MV-4-11 (cell line): Measurements from ENCODE around the gene NDUFB3.
"Not testable (repeated sequence)": the region's sequence is repeated elsewhere in the genome, so short reads cannot be mapped to it uniquely, and the experiment has no call there.

Experiments
- DNase-seq: peaks from one replicate; lab custom pipeline; 2025; lab: John Stamatoyannopoulos, UW

Gene NDUFB3

DNA sequence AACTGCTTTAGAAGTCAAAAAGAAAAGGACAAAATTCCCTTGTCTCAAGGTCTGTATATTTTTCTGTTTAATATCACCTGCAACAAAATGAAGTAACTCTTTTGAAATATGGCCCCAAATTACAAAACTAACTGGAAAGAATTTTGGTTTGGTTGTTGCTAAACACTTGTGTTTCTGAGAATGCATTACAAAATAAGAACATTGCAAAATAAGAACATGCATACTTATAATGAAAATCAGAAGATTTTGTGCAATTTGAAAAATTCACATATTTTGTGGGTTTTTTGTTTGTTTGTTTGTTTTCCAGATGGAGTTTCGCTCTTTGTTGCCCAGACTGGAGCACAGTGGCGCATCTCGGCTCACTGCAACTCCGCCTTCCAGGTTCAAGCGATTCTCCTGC lies 21.8 kb downstream of the NDUFB3 start:
- DNase-seq: peak; percentile 80

DNA sequence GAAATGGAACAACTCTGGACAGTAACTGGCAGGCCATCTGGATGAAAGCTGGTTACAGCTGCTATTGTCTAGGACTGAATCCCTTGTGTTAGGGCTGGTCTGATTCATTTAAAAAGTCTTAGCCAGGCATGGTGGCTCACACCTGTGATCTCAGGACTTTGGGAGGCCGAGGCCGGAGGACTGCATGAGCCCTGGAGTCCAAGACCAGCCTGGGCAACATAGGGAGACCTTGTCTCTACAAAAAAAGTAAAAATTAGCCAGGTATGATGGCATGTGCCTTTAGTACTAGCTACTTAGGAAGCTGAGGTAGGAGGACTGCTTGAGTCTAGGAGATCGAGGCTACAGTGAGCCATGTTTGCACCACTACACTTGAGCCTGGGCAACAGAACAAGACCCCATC lies 28.7 kb downstream of the NDUFB3 start:
- DNase-seq: no peak

DNA sequence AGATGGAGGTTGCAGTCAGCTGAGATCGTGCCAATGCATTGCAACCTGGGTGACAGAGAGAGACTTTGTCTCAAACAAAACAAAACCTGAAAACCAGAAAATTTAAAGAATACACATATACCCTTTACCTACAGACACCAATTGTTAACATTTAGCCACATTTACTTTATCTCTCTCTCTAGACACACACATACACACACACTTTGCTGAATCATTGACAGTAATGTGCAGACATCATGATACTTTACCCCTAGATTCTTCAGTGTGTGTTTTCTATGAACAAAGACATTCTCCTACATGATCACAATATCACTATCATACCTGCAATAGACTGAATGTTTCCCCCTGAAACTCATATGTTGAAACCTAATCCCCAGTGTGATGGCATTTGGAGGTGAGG lies 34.0 kb downstream of the NDUFB3 start:
- no peak for DNase-seq

DNA sequence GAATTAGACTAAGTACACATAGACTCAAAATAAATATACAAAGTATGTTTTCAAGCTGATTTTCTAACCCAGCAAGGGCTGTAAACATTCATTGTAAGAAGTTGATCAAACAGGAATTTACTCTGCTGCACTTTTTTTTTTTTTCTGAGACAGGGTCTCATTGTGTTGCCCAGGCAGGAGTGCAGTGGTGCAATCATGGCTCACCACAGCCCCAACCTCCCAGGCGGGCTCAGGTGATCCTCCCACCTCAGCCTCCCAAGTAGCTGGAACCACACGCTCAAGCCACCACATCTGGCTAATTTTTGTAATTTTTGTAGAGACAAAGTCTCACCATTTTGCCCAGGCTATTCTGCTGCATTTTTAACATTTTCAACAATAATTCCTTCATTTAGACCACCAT lies 35.8 kb downstream of the NDUFB3 start:
- no peak for DNase-seq

DNA sequence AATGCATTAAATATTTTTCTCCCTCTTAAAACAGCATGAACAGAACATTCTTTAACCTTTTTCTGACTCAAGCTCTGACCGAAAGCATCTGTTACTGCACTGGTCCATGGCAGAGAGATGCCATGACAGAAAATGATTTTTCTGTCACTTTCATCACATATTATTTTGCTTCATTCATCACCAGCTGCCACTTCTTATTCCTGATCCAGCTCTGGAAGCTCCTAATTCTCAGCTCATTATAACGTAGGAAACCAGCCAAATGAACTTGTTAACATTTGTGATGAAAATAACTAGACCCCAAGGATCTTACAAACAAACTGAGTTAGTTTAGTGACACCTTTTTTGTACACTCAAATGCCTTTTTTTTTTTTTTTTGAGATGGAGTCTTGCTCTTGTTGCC lies 36.5 kb downstream of the NDUFB3 start:
- DNase-seq: no peak

DNA sequence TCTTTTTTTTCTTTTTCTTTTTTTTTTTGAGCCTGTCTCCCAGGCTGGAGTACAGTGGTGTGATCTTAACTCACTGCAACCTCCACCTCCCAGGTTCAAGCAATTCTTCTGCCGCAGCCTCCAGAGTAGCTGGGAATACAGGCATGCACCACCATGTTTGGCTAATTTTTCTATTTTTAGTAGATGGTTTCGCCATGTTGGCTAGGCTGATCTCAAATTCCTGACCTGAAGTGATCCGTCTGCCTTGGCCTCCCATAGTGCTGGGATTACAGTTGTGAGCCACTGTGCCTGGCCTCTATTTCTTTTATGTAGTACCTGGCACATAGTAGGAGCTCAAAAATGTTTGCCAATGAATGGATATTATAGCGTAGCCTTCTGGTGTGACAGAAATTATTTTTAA lies 37.4 kb downstream of the NDUFB3 start:
- no peak for DNase-seq

DNA sequence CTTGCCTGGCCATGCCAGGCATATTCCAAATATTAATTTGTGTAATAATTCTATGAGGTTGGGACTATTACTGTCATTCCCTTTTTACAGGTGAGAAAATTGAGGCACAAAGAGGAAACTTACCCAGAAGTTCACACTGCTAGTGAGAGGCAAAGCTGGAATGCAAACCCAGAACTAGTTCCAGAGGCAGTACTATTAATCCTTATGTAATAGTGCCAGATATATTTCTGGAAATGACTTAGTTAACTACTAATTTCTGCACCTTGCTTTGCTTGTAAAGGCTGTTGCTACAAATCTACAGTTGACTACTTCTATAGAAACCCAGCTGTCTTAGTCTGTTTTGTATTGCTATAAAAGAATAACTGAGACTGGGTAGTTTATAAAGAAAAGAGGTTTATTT lies 38.8 kb downstream of the NDUFB3 start:
- no peak for DNase-seq

DNA sequence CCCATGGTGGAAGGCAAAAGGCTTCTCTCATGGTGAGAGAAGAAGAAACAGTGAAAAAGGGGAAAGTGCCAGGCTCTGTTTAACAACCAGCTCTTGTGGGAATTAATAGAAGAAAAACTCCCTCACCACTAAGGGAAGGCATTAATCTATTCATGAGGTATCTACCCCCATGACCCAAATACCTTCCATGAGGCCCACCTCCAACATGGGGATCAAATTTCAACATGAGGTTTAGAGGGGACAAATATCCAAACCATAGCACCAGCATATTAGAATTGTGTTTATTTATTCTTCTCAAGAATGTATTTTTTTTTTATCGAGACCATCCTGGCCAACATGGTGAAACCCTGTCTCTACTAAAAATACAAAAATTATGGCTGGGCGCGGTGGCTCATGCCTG lies 39.3 kb downstream of the NDUFB3 start:
- no peak for DNase-seq

DNA sequence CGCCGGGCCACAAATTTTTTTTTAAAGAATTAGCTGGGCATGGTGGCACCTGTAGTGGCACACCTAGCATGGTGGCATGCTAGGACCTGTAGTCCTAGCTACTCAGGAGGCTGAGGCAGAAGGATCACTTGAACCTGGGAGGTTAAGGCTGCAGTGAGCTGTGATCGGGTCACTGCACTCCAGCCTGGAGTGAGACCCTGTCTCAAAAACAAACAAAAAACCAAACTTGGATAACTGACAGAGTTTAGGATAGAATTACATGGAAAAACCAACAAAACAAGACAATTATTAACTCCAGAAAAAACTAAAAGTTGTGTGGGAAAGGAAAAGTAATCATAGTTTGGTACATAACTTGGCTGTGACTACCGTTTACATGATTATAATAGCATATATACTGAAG lies 42.5 kb downstream of the NDUFB3 start:
- DNase-seq: no peak

DNA sequence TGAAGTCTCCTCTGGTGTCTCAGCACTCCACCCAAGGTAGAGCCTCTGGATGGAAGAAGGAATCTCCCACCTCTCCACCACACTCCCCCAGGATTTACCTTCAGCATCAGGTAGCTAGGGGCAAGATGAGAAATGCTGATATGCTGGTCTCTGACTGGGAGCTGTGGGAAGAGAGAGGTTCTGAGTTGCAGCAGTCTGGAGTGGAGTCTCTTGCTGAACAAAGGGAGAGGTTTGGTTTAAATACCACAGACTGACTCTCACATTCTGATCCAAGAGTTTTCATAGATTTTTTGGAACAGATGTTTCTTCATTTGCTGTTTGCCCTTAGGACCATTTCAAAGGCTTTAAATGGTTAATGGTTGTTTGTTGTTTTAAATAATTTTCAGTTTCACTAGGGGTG lies 43.0 kb downstream of the NDUFB3 start:
- DNase-seq: no peak

DNA sequence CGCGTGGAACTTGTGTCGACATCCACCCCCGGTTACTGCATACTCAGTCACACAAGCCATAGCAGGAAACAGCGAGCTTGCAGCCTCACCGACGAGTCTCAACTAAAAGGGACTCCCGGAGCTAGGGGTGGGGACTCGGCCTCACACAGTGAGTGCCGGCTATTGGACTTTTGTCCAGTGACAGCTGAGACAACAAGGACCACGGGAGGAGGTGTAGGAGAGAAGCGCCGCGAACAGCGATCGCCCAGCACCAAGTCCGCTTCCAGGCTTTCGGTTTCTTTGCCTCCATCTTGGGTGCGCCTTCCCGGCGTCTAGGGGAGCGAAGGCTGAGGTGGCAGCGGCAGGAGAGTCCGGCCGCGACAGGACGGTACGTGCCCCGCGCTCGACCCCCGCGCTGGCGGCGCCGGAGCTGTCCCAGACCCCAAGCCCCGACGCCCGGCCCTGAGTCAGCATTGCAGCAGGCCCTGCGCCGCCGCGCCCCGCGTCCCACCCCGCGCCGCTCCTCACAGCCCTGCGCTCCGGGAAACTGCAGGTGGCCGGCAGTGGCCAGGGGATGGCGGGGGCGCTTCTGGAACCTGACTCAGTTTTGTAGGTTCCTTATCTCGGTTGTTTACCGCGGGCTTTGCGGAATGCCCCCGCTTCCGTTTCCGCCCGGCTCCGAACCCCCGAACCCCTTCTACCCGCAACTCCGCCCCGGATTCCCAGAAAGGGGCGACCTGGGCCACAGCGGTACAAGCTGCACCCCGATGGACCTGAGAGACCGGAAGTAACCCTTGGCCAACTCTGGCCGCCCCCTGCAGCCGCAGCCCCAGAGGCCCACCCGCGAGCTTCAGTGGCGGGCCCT lies 44.5 kb downstream of the NDUFB3 start, which contains the start of gene CFLAR:
Gene CFLAR (plus strand): TSS at position 50 of the 844 bp plus-strand sequence. CDS start 13,702 bp downstream, outside the sequence.
- DNase-seq: peak; percentile 83

DNA sequence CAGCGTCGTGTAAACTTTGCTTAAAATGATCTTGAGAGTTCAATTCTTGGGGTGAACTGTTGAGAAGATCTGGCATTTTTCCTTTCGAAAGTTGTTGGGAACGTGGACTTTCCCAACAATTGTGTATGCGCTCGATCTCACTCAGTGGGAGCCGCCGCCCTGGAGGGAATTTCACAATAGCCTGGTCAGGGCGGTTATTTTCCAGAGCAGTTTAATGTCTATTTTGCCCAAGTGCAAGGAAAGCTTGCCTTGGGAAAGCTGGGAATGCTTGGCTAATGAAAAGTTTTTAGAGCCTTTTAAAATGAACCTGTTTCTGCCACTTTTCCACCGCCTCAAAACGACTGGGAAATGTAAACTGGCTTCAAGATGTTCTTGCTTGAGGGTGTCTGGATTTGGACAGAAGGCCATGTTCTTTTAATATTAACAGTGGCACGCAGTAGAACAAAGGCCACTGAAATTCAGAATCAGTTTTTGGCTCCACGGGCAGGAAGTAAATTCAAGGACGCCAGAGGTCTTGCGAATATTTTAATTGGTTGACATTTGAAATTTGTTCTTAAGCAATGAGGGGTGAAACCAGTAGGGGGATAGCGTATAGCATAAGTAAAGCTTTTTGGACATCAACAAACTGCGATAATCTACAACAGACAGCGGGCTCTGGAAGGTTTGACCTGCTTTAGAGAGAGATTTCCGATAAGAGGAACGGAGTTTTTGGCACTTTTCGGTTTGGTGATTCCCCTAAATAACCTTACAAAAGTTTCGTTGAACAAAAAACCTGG lies 45.3 kb downstream of the NDUFB3 start:
- DNase-seq: peak; percentile 89

DNA sequence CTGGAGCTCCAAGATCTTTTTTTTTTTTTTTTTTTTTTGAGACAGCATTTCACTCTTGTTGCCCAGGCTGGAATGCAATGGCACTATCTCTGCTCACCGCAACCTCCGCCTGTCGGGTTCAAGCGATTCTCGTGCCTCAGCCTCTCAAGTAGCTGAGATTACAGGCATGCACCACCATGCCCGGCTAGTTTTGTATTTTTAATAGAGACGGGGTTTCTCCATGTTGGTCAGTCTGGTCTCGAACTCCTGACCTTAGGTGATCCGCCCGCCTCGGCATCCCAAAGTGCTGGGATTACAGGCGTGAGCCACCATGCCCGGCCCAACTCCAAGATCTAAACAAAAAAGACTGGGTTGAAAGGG lies 45.9 kb downstream of the NDUFB3 start:
- DNase-seq: not testable (repeated sequence)

DNA sequence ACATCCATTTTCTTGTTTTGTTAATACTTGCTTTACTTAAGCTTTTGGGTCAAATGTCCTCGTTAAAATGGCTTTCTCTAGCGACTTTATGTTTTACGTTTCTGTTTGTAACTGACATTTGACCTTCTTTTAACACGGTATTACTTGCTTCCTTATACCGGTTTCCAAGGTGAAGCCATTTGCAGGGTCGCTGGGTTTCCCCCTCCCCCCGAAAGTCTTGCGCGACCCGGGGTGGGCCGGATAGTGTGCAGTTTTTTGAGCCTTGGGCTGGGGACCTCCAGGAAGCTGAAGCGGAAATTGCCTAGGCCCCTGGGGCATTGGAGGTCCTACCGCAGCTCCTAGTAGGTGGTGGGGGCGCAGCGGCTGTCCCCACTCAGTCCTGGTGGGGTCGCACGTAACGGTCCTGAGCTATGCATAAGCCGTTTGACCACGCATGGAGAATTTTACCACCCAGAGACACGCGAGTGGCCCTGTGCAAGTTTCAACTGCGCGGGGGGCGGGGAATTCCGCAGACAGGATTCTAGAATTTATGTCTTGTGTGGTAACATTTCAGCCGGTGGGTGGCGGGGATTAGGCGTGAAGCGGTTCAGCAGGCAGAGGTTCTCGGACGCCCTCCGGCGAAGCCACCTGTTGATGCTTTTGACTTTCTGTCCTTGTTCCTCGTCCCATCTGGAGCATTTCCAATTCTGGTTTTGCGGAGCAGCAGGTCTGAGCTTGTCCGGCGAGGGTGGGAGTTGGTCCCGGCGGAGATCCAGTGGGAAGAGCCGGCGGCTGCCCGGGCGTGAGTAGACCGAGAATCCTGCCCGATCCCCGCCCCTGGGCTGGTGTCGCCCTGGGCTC lies 46.5 kb downstream of the NDUFB3 start:
- DNase-seq: peak; percentile 97

DNA sequence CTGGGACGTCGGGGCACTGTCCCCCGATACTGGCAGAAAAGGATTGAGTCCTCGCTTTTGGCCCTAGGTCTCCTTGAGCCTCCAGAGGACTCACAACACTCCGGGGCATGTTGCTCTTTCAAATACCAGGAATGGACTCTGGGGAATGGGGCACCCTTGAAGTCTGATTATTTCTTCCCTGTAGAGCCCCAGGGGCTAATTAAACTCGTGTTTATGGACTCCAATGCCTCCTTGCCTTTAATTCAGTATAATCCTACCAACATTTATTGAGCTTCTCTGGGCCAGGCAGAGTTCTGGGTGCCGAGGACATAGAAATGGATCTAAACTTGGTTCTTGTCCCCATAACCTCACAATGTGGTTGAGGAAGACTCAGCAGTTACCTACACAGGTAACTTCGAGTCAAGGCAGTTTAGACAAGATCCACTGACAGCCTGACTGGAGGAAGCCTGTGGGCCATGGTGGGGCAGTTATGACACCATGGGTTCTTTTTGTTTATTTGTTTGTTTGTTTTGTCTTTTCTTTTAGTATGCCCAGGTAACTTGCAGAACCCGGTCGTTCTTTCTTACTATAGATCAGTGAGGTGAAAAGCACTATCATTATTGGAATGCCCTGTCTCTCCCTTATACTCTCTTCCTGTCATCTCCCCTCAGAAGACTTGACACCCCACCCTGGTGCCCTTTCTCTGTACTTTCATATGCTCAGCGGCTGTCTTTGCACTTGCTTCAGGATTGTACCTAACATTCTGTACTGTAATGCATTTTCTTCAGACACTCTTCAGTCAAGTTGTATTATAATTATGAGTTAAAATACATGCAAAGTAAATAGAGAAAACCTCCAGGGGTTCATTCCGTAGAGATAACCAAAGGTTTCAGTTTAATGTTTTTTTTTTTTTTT lies 47.4 kb downstream of the NDUFB3 start:
- peak; percentile 50 for DNase-seq

DNA sequence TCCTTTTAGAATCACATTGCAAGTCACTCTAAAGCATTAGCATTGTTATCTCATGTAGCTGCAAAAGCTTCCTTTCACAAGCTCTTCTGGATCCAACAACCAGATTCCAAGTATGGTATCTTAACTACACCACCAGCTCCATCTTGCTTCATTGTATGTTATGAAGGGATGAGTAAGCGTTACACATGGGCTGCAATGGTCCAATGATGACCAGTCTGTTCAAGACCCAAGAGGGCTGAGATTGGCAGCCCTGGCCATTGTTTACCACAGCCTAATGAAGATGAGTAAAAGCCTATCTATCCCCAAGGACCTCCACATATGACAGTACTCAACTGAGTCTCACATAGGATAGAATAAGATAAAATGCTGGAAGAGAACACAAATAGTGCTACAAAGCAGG lies 50.5 kb downstream of the NDUFB3 start:
- DNase-seq: no peak

DNA sequence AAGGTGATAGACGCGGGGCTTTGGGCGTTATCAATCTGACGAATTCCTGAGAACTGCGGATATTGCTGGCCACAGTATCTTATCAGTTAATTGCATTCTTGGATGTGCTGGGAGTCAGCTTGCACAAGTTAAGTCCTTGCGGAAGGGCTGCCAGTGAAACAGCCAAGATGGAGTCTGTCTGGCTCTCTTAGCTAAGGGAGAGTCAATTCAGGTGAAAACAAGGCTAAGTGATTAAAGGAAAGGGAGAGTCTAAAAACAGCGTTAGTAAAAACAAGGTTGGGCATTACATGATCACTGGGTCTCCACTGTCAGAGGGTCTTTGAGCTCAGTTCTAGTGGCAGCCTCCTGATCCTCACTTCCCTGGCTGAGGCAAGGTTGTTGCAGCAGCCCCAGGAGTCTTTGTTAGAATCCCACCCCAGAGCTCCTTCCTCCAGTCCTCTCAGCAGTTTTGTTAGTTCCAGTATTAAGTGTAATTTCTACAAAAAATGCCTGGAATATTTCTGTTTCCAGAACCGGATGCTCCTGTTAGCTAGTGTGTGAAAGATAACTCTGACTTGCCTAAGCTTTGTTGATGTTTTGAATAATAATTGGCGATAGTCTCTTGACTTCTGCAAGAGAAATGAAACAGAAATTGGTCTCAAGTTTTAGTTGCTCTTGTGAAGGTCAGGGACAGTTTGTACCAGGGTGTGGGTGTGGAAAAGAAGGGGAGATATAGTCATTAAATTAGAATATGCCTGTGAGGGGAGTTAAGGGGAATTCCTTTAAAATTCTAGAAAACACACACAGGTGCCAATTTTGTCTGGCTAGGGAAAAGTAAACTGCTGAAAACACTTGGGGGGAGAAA lies 54.7 kb downstream of the NDUFB3 start:
- no peak for DNase-seq

DNA sequence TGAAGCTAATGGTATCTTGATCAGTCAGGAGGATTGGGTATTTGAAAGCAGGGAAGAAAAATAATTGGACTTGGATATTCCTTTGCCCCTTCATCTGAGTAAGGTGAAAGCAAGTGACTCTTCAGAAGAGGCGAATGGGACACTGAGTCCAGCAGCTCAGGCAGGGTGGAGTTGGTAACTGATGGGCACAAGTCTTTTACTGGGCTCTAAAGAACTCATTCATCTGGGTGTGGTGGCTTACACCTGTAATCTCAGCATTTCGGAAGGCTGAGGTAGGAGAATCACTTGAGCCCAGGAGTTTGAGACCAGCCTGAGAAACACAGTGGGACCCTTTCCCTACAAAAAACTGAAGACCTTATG lies 55.3 kb downstream of the NDUFB3 start:
- no peak for DNase-seq

DNA sequence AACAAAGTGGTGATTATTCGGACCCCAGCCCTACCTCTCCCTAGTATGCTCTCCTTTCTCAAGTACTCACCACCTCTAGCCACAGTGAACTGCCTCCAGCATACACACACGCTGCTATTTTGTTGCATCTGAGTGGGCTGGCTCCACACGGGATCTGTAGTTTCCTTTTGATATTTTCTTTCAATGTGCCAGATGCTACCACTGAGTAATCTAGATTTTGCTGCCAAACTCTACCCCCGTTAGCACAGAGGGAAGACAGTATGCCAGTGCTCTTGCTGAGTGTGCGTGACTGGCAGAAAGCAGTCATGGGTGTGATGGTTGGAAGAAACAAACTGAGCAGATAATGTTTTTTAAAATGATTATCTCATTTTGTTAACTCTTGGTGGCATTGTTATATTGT lies 55.8 kb downstream of the NDUFB3 start:
- DNase-seq: no peak

DNA sequence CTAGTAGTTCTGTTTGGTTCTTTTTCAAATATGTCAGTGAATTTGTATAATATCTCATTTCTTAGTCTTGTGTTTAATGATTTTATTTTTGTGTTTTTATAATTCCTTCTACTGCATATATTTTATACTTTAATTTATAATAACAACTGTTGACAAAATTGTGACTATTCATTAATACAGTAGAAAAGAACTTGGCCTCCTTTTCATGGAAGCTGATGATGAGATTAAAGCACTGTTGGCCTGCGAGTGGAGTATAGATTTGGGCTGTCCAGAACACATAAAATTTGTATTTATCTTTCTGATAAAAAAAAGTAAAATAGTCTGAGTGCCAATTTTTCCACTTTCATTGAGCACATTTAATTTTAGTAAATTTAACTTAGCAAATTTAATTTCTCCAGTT lies 56.2 kb downstream of the NDUFB3 start:
- no peak for DNase-seq
